ENCODE measurements around the gene SLC22A31.

Gene SLC22A31

GRCh38 chr16:89147085-89147817 is 53.1 kb downstream of the SLC22A31 start:
- no peak for DNase-seq

GRCh38 chr16:89146211-89147005 is 53.9 kb downstream of the SLC22A31 start:
- no peak for DNase-seq

Measured in CD4-positive, alpha-beta T cell treated with Interferon alpha-2 for 1 hour (primary cell).